ENCODE measurements around the gene ZDHHC12.

Gene ZDHHC12

GRCh38 chr9:128724744-128725211 lies 851 bp upstream of the ZDHHC12 start:
- Histone ChIP-seq H3K4me3 (peak overlapping the region; percentile 67 to 92 (median 78)), H3K4me1 (peaks cover 32 to 92% (median 80%) of the 10 kb centered on the region in 10 experiments), H3K4me2 (peak overlapping the region; percentile 70 to 97 (median 90)), H3K36me3 (peaks cover 16 to 26% (median 23%) of the 10 kb centered on the region in 11 experiments), H3K9ac (peak overlapping the region; percentile 55 to 89 (median 83); a peak in 20 of 22 replicates), H3K27me3 (no peaks in the 10 kb centered on the region), H4K20me1 (no peaks in the 10 kb centered on the region; a peak in 2 of 22 replicates), H3K27ac (peak overlapping the region in 10 of 11 experiments; percentile 21 to 87 (median 76); a peak in 17 of 22 replicates), H3K9me3 (replicated peaks in 1 of 11) (no peaks in the 10 kb centered on the region)
- no peak for TF ChIP-seq Cebpa-rat (IDR thresholded peaks at IDR 0.05)

- Histone ChIP-seq H3K9ac (peak overlapping the region; percentile 74 to 89 (median 85)), H3K4me2 (peak overlapping the region; percentile 88 to 98 (median 93)), H4K20me1 (no peaks in the 10 kb centered on the region; a peak in 2 of 22 replicates), H3K4me3 (peak overlapping the region; percentile 67 to 92 (median 78)), H3K9me3 (replicated peaks in 1 of 11) (no peaks in the 10 kb centered on the region), H3K27me3 (no peaks in the 10 kb centered on the region), H3K36me3 (peaks cover 22 to 40% (median 29%) of the 10 kb centered on the region in 11 experiments), H3K4me1 (peaks cover 27 to 82% (median 68%) of the 10 kb centered on the region in 10 experiments), H3K27ac (peak overlapping the region; percentile 43 to 87 (median 77); a peak in 20 of 22 replicates)
- TF ChIP-seq Cebpa-rat (IDR thresholded peaks at IDR 0.05), result no peak
Measured at GRCh38 chr9:128723352-128723865, 518 bp downstream of the ZDHHC12 start.

DNA sequence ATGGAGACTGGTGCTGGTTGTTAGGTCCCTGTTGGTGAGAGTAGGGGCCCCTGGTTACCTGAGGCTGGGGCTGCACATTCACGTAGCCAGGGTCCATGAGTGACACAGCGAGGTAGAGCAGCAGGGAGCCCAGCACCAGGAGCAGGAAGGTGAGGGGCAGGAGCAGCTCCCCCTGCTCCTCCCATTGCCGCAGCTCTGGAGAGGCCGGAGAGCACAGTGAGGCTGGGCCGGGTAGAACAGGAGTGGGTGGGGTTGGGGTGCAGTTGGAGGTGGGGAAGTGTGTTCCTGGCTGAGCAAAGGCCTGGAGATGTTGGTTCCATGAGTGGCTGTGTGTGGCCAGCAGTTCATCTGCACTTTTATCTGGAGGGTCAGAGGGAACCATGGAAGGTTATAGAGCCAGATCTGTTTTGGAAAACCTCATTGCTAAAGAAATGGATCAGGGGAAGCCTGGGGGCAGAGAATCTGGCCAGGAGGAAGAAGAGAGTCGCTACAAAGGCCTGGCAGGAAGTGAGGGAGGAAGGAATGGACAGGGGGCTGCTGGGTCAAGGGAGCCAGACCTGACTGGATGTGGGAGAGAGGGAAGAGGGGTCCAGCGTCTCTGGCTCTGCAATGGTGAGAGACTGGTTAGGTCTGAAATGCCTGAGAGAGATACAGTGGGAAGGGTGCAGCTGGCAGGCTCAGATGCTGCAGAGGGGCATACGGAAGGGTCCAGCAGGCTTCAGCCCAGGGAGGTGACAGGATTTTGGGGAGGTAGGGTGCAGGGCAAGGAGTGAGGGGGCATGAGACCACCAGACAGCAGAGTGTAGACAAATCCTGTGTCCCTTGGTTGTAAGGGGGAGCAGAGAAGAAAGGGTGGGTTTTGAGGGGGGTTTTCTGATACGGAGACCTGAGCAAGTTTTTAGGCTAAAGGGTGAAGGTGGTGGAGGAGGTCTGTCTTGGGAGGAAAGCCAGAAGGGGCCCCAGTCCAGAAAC lies 1.3 kb downstream of the ZDHHC12 start:
- H4K20me1 ChIP-seq, result no peaks in the 10 kb centered on the region; a peak in 2 of 22 replicates
- H3K27ac ChIP-seq, result peak overlapping the region in 7 of 11 experiments; percentile 9 to 87 (median 23); a peak in 6 of 22 replicates
- no peaks in the 10 kb centered on the region for H3K27me3 ChIP-seq
- H3K9me3 ChIP-seq (replicated peaks in 1 of 11), result no peaks in the 10 kb centered on the region
- peaks cover 21 to 75% (median 61%) of the 10 kb centered on the region in 10 experiments for H3K4me1 ChIP-seq
- H3K4me3 ChIP-seq, result peak overlapping the region in 9 of 10 experiments; percentile 69 to 92 (median 78); a peak in 16 of 20 replicates
- H3K9ac ChIP-seq, result peak overlapping the region; percentile 74 to 89 (median 85); a peak in 15 of 22 replicates
- peaks cover 22 to 46% (median 32%) of the 10 kb centered on the region in 11 experiments for H3K36me3 ChIP-seq
- H3K4me2 ChIP-seq, result peak overlapping the region; percentile 88 to 98 (median 93); a peak in 21 of 22 replicates
- TF ChIP-seq Cebpa-rat (IDR thresholded peaks at IDR 0.05), result no peak

DNA sequence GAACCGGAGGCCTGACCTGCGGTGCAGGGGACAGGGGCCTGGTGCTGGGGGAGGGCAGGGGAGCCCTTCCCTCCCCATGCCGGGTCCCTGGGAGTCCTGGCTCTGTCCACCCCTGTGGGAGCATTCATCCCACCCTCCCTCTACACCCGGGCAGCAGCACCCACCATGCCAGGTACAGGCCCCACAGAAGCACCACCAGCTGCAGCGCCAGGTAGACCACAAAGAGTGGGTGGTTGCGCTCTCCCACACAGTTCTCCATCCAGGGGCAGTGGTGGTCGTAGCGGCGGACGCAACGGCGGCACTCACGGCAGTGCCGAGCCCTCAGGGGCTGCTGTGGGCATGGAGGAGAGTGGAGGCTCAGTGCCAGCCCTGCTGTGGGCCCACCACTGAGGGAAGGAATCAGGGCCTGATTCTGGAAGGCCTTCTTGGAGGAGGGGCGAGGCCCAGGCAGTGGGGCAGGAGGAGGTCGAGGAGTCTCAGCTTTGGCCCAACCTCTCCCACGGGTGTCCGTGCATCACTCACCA lies 2.4 kb downstream of the ZDHHC12 start:
- H3K9ac ChIP-seq, result peak overlapping the region in 3 of 11 experiments; percentile 26 to 87 (median 86); a peak in 1 of 22 replicates
- no peak for TF ChIP-seq Cebpa-rat (IDR thresholded peaks at IDR 0.05)

GRCh38 chr9:128720841-128721486 lies 3.0 kb downstream of the ZDHHC12 start:
- peaks cover 20 to 58% (median 48%) of the 10 kb centered on the region in 10 experiments for H3K4me1 ChIP-seq
- peak overlapping the region in 1 of 11 experiments; percentile 31; a peak in 1 of 22 replicates for H3K27ac ChIP-seq
- H3K27me3 ChIP-seq, result no peaks in the 10 kb centered on the region
- H3K9ac ChIP-seq, result peak overlapping the region in 6 of 11 experiments; percentile 19 to 87 (median 26); a peak in 7 of 22 replicates
- peaks cover 22 to 62% (median 48%) of the 10 kb centered on the region in 11 experiments for H3K36me3 ChIP-seq
- H3K9me3 ChIP-seq (replicated peaks in 1 of 11), result no peaks in the 10 kb centered on the region
- no peak for TF ChIP-seq Cebpa-rat (IDR thresholded peaks at IDR 0.05)
- H4K20me1 ChIP-seq, result no peaks in the 10 kb centered on the region; a peak in 2 of 22 replicates
- peak overlapping the region in 4 of 11 experiments; percentile 2 to 21 (median 8); a peak in 4 of 22 replicates for H3K4me2 ChIP-seq
- H3K4me3 ChIP-seq, result no peak overlapping the region

More for the DNA sequence above, 2.4 kb downstream of the ZDHHC12 start:
- H3K27me3 ChIP-seq, result no peaks in the 10 kb centered on the region
- H3K9me3 ChIP-seq (replicated peaks in 1 of 11), result no peaks in the 10 kb centered on the region
- peak overlapping the region in 2 of 11 experiments; percentile 8 to 94; a peak in 1 of 22 replicates for H3K4me2 ChIP-seq
- H3K27ac ChIP-seq, result no peak overlapping the region
- no peaks in the 10 kb centered on the region; a peak in 2 of 22 replicates for H4K20me1 ChIP-seq
- peaks cover 22 to 57% (median 43%) of the 10 kb centered on the region in 11 experiments for H3K36me3 ChIP-seq
- H3K4me1 ChIP-seq, result peaks cover 20 to 64% (median 53%) of the 10 kb centered on the region in 10 experiments
- no peak overlapping the region for H3K4me3 ChIP-seq

DNA sequence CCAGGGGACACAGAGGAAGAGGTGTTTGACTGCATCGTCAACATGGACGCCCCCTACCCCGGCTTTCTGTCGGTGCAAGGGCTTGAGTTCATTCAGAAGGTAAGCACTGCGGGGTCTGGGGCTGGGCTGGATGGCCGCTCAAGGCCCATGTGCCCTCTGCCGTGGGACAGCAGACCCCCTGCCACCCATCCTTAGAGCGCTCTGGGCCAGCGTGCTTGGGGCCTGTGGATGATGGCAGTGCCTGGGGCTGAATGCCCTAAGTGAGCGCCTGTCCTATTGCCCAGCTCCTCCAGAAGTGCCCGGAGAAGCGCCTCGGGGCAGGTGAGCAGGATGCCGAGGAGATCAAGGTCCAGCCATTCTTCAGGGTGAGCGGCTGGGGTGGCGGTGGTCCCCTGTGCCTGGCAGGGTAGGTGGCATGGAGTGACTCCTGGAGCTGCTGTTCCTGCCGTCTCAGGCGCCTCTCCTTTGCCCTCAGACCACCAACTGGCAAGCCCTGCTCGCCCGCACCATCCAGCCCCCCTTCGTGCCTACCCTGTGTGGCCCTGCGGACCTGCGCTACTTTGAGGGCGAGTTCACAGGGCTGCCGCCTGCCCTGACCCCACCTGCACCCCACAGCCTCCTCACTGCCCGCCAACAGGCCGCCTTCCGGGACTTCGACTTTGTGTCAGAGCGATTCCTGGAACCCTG lies 3.9 kb downstream of the ZDHHC12 start:
- Histone ChIP-seq H3K9me3 (replicated peaks in 1 of 11) (no peaks in the 10 kb centered on the region), H3K36me3 (peaks cover 23 to 72% (median 57%) of the 10 kb centered on the region in 11 experiments), H3K4me1 (peaks cover 20 to 53% (median 39%) of the 10 kb centered on the region in 10 experiments), H3K9ac (peak overlapping the region in 5 of 11 experiments; percentile 20 to 87 (median 27); a peak in 4 of 22 replicates), H3K27ac (peak overlapping the region in 1 of 11 experiments; percentile 31; a peak in 1 of 22 replicates), H3K4me3 (no peak overlapping the region), H4K20me1 (no peaks in the 10 kb centered on the region; a peak in 2 of 22 replicates), H3K27me3 (no peaks in the 10 kb centered on the region), H3K4me2 (peak overlapping the region in 5 of 11 experiments; percentile 2 to 21 (median 11); a peak in 3 of 22 replicates)
- TF ChIP-seq Cebpa-rat (IDR thresholded peaks at IDR 0.05), result no peak

- Histone ChIP-seq H3K4me1 (peaks cover 13 to 44% (median 29%) of the 10 kb centered on the region in 10 experiments; a peak in 19 of 20 replicates), H3K27me3 (no peaks in the 10 kb centered on the region), H3K9ac (no peak overlapping the region), H3K4me2 (no peak overlapping the region), H3K36me3 (peaks cover 31 to 87% (median 73%) of the 10 kb centered on the region in 11 experiments), H3K4me3 (no peak overlapping the region), H3K9me3 (replicated peaks in 1 of 11) (no peaks in the 10 kb centered on the region), H3K27ac (no peak overlapping the region), H4K20me1 (no peaks in the 10 kb centered on the region; a peak in 2 of 22 replicates)
- TF ChIP-seq Cebpa-rat (IDR thresholded peaks at IDR 0.05), result no peak
Measured at GRCh38 chr9:128718475-128718874, 5.5 kb downstream of the ZDHHC12 start.

All from BLaER1 treated with 17β-estradiol and CSF1 and Interleukin-3, amounts not matched to agents 10 nM and 100 nM (cell line).